K562 (cell line): ENCODE measurements around the gene CDC6. TPM values are rescaled to one million over a fixed set of nuclear protein-coding genes. Genes with fewer than 3 reads are reported as not detected.
A peak's percentile ranks its signal among the peaks of the same experiment; 100 is the strongest.

Source experiments
- ARID2 ChIP-seq: fragments of 450-650 bp; IDR thresholded peaks from 2 replicates; pipeline ENCODE4 v1.6.1; 2017; ENCODE audit warnings: antibody characterized with exemption, mild to moderate bottlenecking
- ARID3B ChIP-seq: fragments of 250-450 bp; sonication (Bioruptor Pico); IDR thresholded peaks from 2 replicates; pipeline ENCODE4 v1.4.0; 2020; ENCODE audit warnings: borderline replicate concordance
- ATF1 ChIP-seq, 2 experiments: fragments of 450-650 bp in 1 of 2; IDR thresholded peaks; 2 replicates each; pipeline ENCODE4 v1.6.1; 2016; ENCODE audit warnings: missing compliant biosample characterization in 1 of 2, missing genetic modification characterization in 1 of 2
- CBX5 ChIP-seq: IDR thresholded peaks from 2 replicates; pipeline ENCODE4 v1.6.1; 2014; ENCODE audit warnings: low read depth, borderline replicate concordance
- CTCFL ChIP-seq: IDR thresholded peaks from 2 replicates; pipeline ENCODE4 v1.6.1; 2011; ENCODE audit warnings: borderline replicate concordance, low read depth, mild to moderate bottlenecking, moderate library complexity, low read length; ENCODE audit not compliant: insufficient read depth, poor library complexity, severe bottlenecking
- ERF ChIP-seq: fragments of 450-650 bp; formaldehyde crosslinking; IDR thresholded peaks from 2 replicates; pipeline ENCODE4 v1.4.0; 2020; ENCODE audit warnings: mild to moderate bottlenecking, mixed read lengths
- KAT7 ChIP-seq: sonication (generic); formaldehyde crosslinking; IDR thresholded peaks from 2 replicates; pipeline ENCODE4 v1.8.0; 2022; ENCODE audit warnings: missing genetic modification reagents, mild to moderate bottlenecking, borderline replicate concordance
- MCM7 ChIP-seq, 2 experiments: fragments of 450-650 bp; IDR thresholded peaks; 2 replicates each; pipeline ENCODE4 v1.6.1; 2016 to 2018
- MYBL2 ChIP-seq, 2 experiments: fragments of 450-650 bp in 1 of 2; sonication (generic) in 1 of 2; formaldehyde crosslinking in 1 of 2; IDR thresholded peaks; 2 replicates each; pipeline versions ENCODE4 v1.6.1 to v1.8.1; 2017 to 2022; ENCODE audit warnings: borderline replicate concordance in 1 of 2, inconsistent platforms in 1 of 2, low read depth in 1 of 2, mild to moderate bottlenecking in 1 of 2, missing genetic modification reagents in 1 of 2, moderate library complexity in 1 of 2
- NFXL1 ChIP-seq: fragments of 450-650 bp; formaldehyde crosslinking; IDR thresholded peaks from 2 replicates; pipeline ENCODE4 v1.4.0; 2021; ENCODE audit warnings: mild to moderate bottlenecking
- POU5F1 ChIP-seq: fragments of 150-350 bp; IDR thresholded peaks from 2 replicates; pipeline ENCODE4 v1.6.1; 2014; ENCODE audit warnings: borderline replicate concordance, low read length, low read depth, mild to moderate bottlenecking; ENCODE audit not compliant: partially characterized antibody
- SRSF7 ChIP-seq: fragments of 200-400 bp; formaldehyde crosslinking; optimal IDR thresholded peaks from 2 replicates; pipeline ENCODE3; 2017; ENCODE audit warnings: mild to moderate bottlenecking, low read depth, low read length
- SUPT5H ChIP-seq: fragments of 450-650 bp; IDR thresholded peaks from 2 replicates; pipeline ENCODE4 v1.6.1; 2016
- TAF9B ChIP-seq: fragments of 450-650 bp; IDR thresholded peaks from 2 replicates; pipeline ENCODE4 v1.6.1; 2018; ENCODE audit warnings: mild to moderate bottlenecking; ENCODE audit not compliant: partially characterized antibody
- ZNF121 ChIP-seq: sonication (generic); formaldehyde crosslinking; conservative IDR thresholded peaks from 2 replicates; pipeline ENCODE4 v1.8.0; 2022; ENCODE audit warnings: missing genetic modification reagents
- ZNF239 ChIP-seq: fragments of 250-450 bp; sonication (Bioruptor Pico); IDR thresholded peaks from 2 replicates; pipeline ENCODE4 v1.4.0; 2020; ENCODE audit warnings: mild to moderate bottlenecking
- ZNF274 ChIP-seq: IDR thresholded peaks from 2 replicates; pipeline ENCODE4 v1.6.1; 2011; ENCODE audit warnings: low read depth, mild to moderate bottlenecking, low read length, moderate library complexity, borderline replicate concordance
- ZNF311 ChIP-seq: fragments of 250-450 bp; sonication (Bioruptor Pico); IDR thresholded peaks from 2 replicates; pipeline ENCODE4 v1.4.0; 2020; ENCODE audit warnings: mild to moderate bottlenecking, moderate library complexity
- ZNF449 ChIP-seq: fragments of 250-450 bp; sonication (Bioruptor Pico); IDR thresholded peaks from 2 replicates; pipeline ENCODE4 v1.8.0; 2022; ENCODE audit warnings: moderate library complexity, mild to moderate bottlenecking, inconsistent platforms
- ZNF785 ChIP-seq: fragments of 250-450 bp; sonication (Bioruptor Pico); IDR thresholded peaks from 2 replicates; pipeline ENCODE4 v1.4.0; 2020; ENCODE audit warnings: mild to moderate bottlenecking
- polyA plus RNA-seq, 8 experiments: library from polyadenylated mRNA; depleted of rRNA in 4 of 8; stranded (reverse) in 5 of 8; unstranded in 3 of 8; fragments of >200 nt; fragmentation: Nextera tagmentation in 2 of 8; fragmentation: Illumina TruSeq in 1 of 8; extraction: Ambion mirVana in 2 of 8; extraction: Trizol in 1 of 8; gene quantifications; 2 replicates each; pipeline versions ENCODE4 v1.2.1 to v1.2.3, GENCODE V29; 2011 to 2014; ENCODE audit warnings: inconsistent platforms in 1 of 8, missing spikeins in 1 of 8
- total RNA-seq, 7 experiments: library from RNA; depleted of rRNA in 6 of 7; stranded (reverse); fragments of >200 nt in 6 of 7; fragmentation: Illumina TruSeq in 2 of 7; extraction: Trizol in 2 of 7; gene quantifications; 2 replicates each; pipeline versions ENCODE4 v1.2.1 to v1.2.3, GENCODE V29; 2011 to 2021; ENCODE audit warnings: low replicate concordance in 1 of 7
- TF ChIP-seq, protein P1 (sequence below): fragments of 450-650 bp; IDR thresholded peaks from one replicate; pipeline ENCODE4 v1.6.1; 2018; ENCODE audit warnings: mild to moderate bottlenecking, moderate library complexity; ENCODE audit not compliant: partially characterized antibody

The CDC6 gene
- total and polyA plus RNA-seq, 9 of the 15 experiments (the other 6 are each of a cell fraction or from before 2014, with no cell fraction given) = 29.6 to 141 (median 106) TPM

- no peak for TF ChIP-seq CTCFL
- no peak for TF ChIP-seq ZNF239
- no peak for TF ChIP-seq NFXL1 (CRISPR knock-in tag)
- no peak for TF ChIP-seq SRSF7
- no peak for TF ChIP-seq MYBL2 (IDR thresholded peaks at IDR 0.05; ENCODE audit: low read depth)
- TF ChIP-seq MYBL2 (CRISPR knock-in tag; IDR thresholded peaks at IDR 0.05; ENCODE audit: borderline replicate concordance) = no peak
- no peak for TF ChIP-seq ERF (CRISPR knock-in tag)
- TF ChIP-seq ZNF274 = no peak
- no peak for TF ChIP-seq CBX5
- no peak for TF ChIP-seq ZNF785 (CRISPR knock-in tag)
- TF ChIP-seq SUPT5H = 0 out of 2 replicates have a peak, but pooled peaks have one; percentile 29
- no peak for TF ChIP-seq ARID3B
- TF ChIP-seq ZNF449 (CRISPR knock-in tag) = no peak
- no peak for TF ChIP-seq POU5F1
- no peak for TF ChIP-seq TAF9B
- no peak for TF ChIP-seq ATF1 (CRISPR knock-in tag; IDR thresholded peaks at IDR 0.05)
- peak; percentile 57 for TF ChIP-seq ATF1 (tag; IDR thresholded peaks at IDR 0.05)
- TF ChIP-seq, protein P1, sequence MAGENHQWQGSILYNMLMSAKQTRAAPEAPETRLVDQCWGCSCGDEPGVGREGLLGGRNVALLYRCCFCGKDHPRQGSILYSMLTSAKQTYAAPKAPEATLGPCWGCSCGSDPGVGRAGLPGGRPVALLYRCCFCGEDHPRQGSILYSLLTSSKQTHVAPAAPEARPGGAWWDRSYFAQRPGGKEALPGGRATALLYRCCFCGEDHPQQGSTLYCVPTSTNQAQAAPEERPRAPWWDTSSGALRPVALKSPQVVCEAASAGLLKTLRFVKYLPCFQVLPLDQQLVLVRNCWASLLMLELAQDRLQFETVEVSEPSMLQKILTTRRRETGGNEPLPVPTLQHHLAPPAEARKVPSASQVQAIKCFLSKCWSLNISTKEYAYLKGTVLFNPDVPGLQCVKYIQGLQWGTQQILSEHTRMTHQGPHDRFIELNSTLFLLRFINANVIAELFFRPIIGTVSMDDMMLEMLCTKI = no peak
- TF ChIP-seq ZNF121 (CRISPR knock-in tag) = no peak
- TF ChIP-seq MCM7 (IDR thresholded peaks at IDR 0.05) = no peak
- no peak for TF ChIP-seq ARID2
- TF ChIP-seq KAT7 (CRISPR knock-in tag) = no peak
- no peak for TF ChIP-seq ZNF311 (CRISPR knock-in tag)
Observed at GRCh38 chr17:40322358-40323315, 35.0 kb downstream of the CDC6 start (continued).
